ENCODE results near the gene COL16A1. TPM values are rescaled to one million over a fixed set of nuclear protein-coding genes. Genes with fewer than 3 reads are reported as not detected.

Gene COL16A1
- total RNA-seq, 3 donors from 2014 or later = 11.2 to 62.9 (median 19.3) TPM

GRCh38 chr1:31749785-31750735 is 46.2 kb upstream of the COL16A1 start:
- Histone ChIP-seq H3K4me1 (ENCODE audit: low read depth) (peaks cover 13% of the 10 kb centered on the region), H3K36me3 (ENCODE audit: low read depth) (no peaks in the 10 kb centered on the region), H3K4me3 (no peak overlapping the region), H3K9me3 (no peaks in the 10 kb centered on the region)
- intact Hi-C loops (cut with DNase I, micrococcal nuclease) = no loop called here
- TF ChIP-seq, protein P1, sequence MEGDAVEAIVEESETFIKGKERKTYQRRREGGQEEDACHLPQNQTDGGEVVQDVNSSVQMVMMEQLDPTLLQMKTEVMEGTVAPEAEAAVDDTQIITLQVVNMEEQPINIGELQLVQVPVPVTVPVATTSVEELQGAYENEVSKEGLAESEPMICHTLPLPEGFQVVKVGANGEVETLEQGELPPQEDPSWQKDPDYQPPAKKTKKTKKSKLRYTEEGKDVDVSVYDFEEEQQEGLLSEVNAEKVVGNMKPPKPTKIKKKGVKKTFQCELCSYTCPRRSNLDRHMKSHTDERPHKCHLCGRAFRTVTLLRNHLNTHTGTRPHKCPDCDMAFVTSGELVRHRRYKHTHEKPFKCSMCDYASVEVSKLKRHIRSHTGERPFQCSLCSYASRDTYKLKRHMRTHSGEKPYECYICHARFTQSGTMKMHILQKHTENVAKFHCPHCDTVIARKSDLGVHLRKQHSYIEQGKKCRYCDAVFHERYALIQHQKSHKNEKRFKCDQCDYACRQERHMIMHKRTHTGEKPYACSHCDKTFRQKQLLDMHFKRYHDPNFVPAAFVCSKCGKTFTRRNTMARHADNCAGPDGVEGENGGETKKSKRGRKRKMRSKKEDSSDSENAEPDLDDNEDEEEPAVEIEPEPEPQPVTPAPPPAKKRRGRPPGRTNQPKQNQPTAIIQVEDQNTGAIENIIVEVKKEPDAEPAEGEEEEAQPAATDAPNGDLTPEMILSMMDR (IDR thresholded peaks at IDR 0.05) = no peak
- no peak for DNase-seq
- ATAC-seq = no peak

DNA sequence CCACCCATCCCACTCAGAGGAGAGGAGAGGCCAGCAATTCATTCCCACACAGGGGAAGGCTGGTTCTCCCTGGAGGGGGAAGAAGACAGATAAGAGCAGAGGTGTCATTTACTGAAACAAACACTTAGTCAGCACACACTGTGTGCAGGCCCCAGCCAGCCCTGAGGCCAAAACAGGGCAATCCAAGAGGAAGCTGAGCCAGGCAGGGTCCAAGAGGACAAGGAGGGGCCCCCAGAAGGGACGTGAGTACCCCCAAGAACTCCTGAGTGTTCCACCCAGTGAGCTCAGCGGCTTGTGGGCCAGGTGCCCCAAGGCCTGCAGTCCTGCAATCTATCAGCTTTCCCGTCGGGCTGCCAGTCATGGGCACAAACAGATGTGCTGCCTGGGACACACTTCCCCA is 44.5 kb upstream of the COL16A1 start:
- ATAC-seq = no peak
- no peak for DNase-seq
- TF ChIP-seq, protein P1 (IDR thresholded peaks at IDR 0.05) = no peak
- H3K4me1 ChIP-seq (ENCODE audit: low read depth) = peaks cover 2% of the 10 kb centered on the region
- intact Hi-C loops (cut with DNase I, micrococcal nuclease) = no loop called here
- no peaks in the 10 kb centered on the region for H3K36me3 ChIP-seq (ENCODE audit: low read depth)
- no peaks in the 10 kb centered on the region for H3K9me3 ChIP-seq
- H3K4me3 ChIP-seq = no peak overlapping the region

DNA sequence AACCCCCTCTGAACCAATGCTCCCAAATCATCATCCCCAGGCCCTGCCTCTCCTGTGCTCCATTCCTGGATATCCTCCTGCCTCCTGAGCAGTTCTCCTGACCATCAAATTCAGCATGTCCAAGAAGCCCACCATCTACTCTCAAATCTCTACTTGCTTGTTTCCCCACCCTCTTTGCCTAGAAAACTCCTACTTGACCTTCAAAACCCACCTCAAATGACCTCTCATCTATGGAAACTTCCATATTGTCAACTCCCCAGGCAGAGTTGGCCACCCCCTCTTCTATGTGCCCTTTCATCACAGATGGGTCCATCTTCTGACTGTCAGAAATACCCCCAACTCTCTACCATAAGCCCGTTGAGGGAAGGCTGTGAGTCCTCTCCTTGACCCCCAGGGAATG is 43.5 kb upstream of the COL16A1 start:
- intact Hi-C loops (cut with DNase I, micrococcal nuclease) = no loop called here
- ATAC-seq (no peak), DNase-seq (no peak)
- TF ChIP-seq, protein P1 (IDR thresholded peaks at IDR 0.05) = no peak
- Histone ChIP-seq H3K4me3 (no peak overlapping the region), H3K9me3 (no peaks in the 10 kb centered on the region), H3K4me1 (ENCODE audit: low read depth) (no peaks in the 10 kb centered on the region), H3K36me3 (ENCODE audit: low read depth) (no peaks in the 10 kb centered on the region)

GRCh38 chr1:31746687-31747086 is 42.9 kb upstream of the COL16A1 start:
- no peak overlapping the region for H3K4me3 ChIP-seq
- TF ChIP-seq, protein P1 (IDR thresholded peaks at IDR 0.05) = no peak
- H3K9me3 ChIP-seq = no peaks in the 10 kb centered on the region
- H3K36me3 ChIP-seq (ENCODE audit: low read depth) = no peaks in the 10 kb centered on the region
- no peak for DNase-seq
- no peak for ATAC-seq
- no peaks in the 10 kb centered on the region for H3K4me1 ChIP-seq (ENCODE audit: low read depth)
- intact Hi-C loops (cut with DNase I, micrococcal nuclease) = no loop called here

DNA sequence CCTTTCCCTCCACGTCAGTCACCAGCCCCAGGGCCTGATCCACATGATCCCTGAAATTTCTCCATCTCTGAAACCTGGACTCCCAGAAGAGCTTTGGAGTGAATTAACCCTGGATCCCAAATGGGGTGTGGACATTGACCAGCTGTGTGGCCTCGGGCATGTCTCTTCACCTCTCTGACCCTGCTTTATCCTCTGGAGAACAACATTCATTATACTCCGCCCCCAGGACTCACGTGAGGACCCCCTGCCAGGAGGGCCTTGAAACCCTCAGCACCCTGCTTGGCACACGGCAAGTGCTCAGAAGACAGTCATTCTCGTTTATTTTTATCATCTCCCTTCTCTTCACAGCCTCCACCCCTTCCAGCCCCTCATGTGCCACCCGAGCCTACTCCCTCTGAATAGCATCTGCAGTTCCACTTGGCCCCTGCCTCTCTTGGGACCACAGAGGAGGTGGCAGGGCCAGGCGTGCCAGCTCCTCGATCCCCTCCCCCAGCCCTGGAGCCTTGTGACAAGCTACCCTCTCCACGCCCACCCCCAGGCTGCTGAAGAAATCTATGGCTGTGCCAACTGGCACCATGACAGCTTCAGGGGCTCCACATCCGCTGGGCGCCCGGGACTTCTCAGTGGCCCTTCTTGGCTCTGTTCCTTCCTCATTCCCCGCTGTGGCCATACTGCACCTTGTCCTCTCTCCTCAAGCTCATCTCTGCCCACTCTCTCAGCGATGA is 42.3 kb upstream of the COL16A1 start:
- Histone ChIP-seq H3K4me3 (no peak overlapping the region), H3K4me1 (ENCODE audit: low read depth) (no peaks in the 10 kb centered on the region), H3K9me3 (no peaks in the 10 kb centered on the region), H3K36me3 (ENCODE audit: low read depth) (no peaks in the 10 kb centered on the region)
- DNase-seq (no peak), ATAC-seq (no peak)
- intact Hi-C loops (cut with DNase I, micrococcal nuclease) = no loop called here
- TF ChIP-seq, protein P1 (IDR thresholded peaks at IDR 0.05) = no peak
